ENCODE results near the gene GPATCH1.

GPATCH1 gene, protein sequence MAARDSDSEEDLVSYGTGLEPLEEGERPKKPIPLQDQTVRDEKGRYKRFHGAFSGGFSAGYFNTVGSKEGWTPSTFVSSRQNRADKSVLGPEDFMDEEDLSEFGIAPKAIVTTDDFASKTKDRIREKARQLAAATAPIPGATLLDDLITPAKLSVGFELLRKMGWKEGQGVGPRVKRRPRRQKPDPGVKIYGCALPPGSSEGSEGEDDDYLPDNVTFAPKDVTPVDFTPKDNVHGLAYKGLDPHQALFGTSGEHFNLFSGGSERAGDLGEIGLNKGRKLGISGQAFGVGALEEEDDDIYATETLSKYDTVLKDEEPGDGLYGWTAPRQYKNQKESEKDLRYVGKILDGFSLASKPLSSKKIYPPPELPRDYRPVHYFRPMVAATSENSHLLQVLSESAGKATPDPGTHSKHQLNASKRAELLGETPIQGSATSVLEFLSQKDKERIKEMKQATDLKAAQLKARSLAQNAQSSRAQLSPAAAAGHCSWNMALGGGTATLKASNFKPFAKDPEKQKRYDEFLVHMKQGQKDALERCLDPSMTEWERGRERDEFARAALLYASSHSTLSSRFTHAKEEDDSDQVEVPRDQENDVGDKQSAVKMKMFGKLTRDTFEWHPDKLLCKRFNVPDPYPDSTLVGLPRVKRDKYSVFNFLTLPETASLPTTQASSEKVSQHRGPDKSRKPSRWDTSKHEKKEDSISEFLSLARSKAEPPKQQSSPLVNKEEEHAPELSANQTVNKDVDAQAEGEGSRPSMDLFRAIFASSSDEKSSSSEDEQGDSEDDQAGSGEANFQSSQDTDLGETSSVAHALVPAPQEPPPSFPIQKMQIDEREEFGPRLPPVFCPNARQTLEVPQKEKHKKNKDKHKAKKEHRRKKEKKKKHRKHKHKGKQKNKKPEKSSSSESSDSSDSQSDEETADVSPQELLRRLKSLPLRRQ

GRCh38 chr19:33080761-33081681 lies at the start of gene GPATCH1:
Gene GPATCH1, plus strand, starts transcription at chr19:33081181. Its CDS starts 13 bp downstream, at chr19:33081194.
- Histone ChIP-seq H3K79me2 (ENCODE audit: insufficient read depth, low read length) (peaks cover 19% of the 10 kb centered on the region), H3K27me3 (ENCODE audit: low read length) (no peaks in the 10 kb centered on the region), H3K4me3 (ENCODE audit: insufficient read depth, low read length, poor library complexity, severe bottlenecking) (peak within 1 kb of the TSS; percentile 86), H3F3A (ENCODE audit: insufficient read depth) (no peaks in the 10 kb centered on the region), H3K27ac (ENCODE audit: low read depth, low read length) (peak within 1 kb of the TSS; percentile 32), H4K20me1 (ENCODE audit: low read depth, low read length) (no peaks in the 10 kb centered on the region), H3K9me2 (replicated peaks; ENCODE audit: insufficient read depth, low read length) (no peaks in the 10 kb centered on the region), H2AFZ (ENCODE audit: low read depth, low read length, severe bottlenecking) (peak within 1 kb of the TSS; percentile 90), H3K9ac (ENCODE audit: low read length) (peak within 1 kb of the TSS; percentile 92), H3K4me2 (ENCODE audit: low read depth, low read length, poor library complexity, severe bottlenecking) (peak within 1 kb of the TSS; percentile 92), H3K9me3 (ENCODE audit: insufficient read depth, low read length) (no peaks in the 10 kb centered on the region), H3K36me3 (ENCODE audit: low read length) (no peaks in the 10 kb centered on the region)
- TF ChIP-seq EZH2phosphoT487 (conservative IDR thresholded peaks at IDR 0.05; ENCODE audit: low read length): no peak
- no peak for TF ChIP-seq CTCF (IDR thresholded peaks at IDR 0.05; ENCODE audit: insufficient read depth, low read length, poor library complexity, severe bottlenecking)

GRCh38 chr19:33032218-33032781 lies 48.7 kb upstream of the GPATCH1 start:
- Histone ChIP-seq H3F3A (ENCODE audit: insufficient read depth) (no peaks in the 10 kb centered on the region), H3K9me3 (ENCODE audit: insufficient read depth, low read length) (no peaks in the 10 kb centered on the region), H3K9ac (ENCODE audit: low read length) (no peak overlapping the region), H3K79me2 (ENCODE audit: insufficient read depth, low read length) (no peaks in the 10 kb centered on the region), H3K27me3 (ENCODE audit: low read length) (no peaks in the 10 kb centered on the region), H3K9me2 (replicated peaks; ENCODE audit: insufficient read depth, low read length) (no peaks in the 10 kb centered on the region), H2AFZ (ENCODE audit: low read depth, low read length, severe bottlenecking) (no peak overlapping the region), H3K4me2 (ENCODE audit: low read depth, low read length, poor library complexity, severe bottlenecking) (no peak overlapping the region), H3K27ac (ENCODE audit: low read depth, low read length) (no peak overlapping the region), H3K4me3 (ENCODE audit: insufficient read depth, low read length, poor library complexity, severe bottlenecking) (no peak overlapping the region), H4K20me1 (ENCODE audit: low read depth, low read length) (no peaks in the 10 kb centered on the region), H3K36me3 (ENCODE audit: low read length) (no peaks in the 10 kb centered on the region)
- TF ChIP-seq EZH2phosphoT487 (conservative IDR thresholded peaks at IDR 0.05; ENCODE audit: low read length) (no peak), CTCF (IDR thresholded peaks at IDR 0.05; ENCODE audit: insufficient read depth, low read length, poor library complexity, severe bottlenecking) (no peak)

GRCh38 chr19:33035461-33035860 lies 45.5 kb upstream of the GPATCH1 start:
- no peaks in the 10 kb centered on the region for H3K9me2 ChIP-seq (replicated peaks; ENCODE audit: insufficient read depth, low read length)

More at GRCh38 chr19:33035461-33035860, 45.5 kb upstream of the GPATCH1 start:
- Histone ChIP-seq H3K27me3 (ENCODE audit: low read length) (no peaks in the 10 kb centered on the region), H2AFZ (ENCODE audit: low read depth, low read length, severe bottlenecking) (no peak overlapping the region), H3K9ac (ENCODE audit: low read length) (no peak overlapping the region), H3K4me2 (ENCODE audit: low read depth, low read length, poor library complexity, severe bottlenecking) (no peak overlapping the region), H3K36me3 (ENCODE audit: low read length) (no peaks in the 10 kb centered on the region), H3K4me3 (ENCODE audit: insufficient read depth, low read length, poor library complexity, severe bottlenecking) (no peak overlapping the region), H3K27ac (ENCODE audit: low read depth, low read length) (no peak overlapping the region), H4K20me1 (ENCODE audit: low read depth, low read length) (no peaks in the 10 kb centered on the region), H3K9me3 (ENCODE audit: insufficient read depth, low read length) (no peaks in the 10 kb centered on the region), H3F3A (ENCODE audit: insufficient read depth) (no peaks in the 10 kb centered on the region), H3K79me2 (ENCODE audit: insufficient read depth, low read length) (peaks cover 5% of the 10 kb centered on the region; the same call in 1 of the 2 replicates)
- TF ChIP-seq CTCF (IDR thresholded peaks at IDR 0.05; ENCODE audit: insufficient read depth, low read length, poor library complexity, severe bottlenecking) (no peak), EZH2phosphoT487 (conservative IDR thresholded peaks at IDR 0.05; ENCODE audit: low read length) (no peak)
